GM18498 (cell line): Measurements from ENCODE around the gene MRPL41.
"Not testable (repeated sequence)": the region's sequence is repeated elsewhere in the genome, so short reads cannot be mapped to it uniquely, and the experiment has no call there.

ENCODE experiments used
- ATAC-seq: cut with Tn5 transposase; IDR thresholded peaks from one replicate; pipeline ENCODE4 v1.9.1; 2021; ENCODE audit warnings: mild to moderate bottlenecking, moderate library complexity; ENCODE audit not compliant: unreplicated experiment

The MRPL41 gene

DNA sequence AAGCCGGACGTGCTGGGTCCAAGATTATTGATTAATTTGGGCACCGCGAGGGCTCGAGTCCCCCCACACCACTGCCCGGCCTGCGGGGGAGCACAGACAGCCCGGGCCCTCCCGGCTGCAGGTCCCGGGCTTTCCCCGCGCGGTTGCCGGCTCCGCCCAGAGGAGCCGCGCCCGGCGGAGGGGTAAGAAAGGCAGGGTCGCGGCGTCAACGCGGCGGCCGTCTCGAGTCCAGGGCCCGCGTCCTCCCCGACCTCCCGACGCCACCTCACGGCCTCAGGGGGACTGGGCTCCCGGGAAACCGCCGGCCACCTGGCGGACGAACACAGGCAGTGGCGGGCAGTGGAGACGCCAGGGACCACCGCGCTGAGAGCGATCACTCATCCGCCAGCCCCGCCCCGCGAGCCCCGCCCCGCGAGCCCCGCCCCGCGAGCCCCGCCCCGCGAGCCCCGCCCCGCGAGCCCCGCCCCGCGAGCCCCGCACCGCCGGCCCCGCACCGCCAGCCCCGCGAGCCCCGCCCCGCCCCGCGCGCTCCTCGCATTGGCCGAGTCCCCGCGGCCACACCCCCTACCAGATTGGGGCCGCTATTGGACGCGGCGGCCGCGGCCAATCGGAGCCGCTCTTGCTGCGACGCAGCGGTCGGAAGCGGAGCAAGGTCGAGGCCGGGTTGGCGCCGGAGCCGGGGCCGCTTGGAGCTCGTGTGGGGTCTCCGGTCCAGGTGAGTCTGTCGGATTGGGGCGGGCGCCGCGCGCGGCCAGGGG lies at the start of gene MRPL41:
TSS of gene MRPL41 (plus strand) at position 616 of the 758 bp plus-strand sequence. CDS start 203 bp downstream, outside the sequence.
- ATAC-seq, result peak; percentile 76

DNA sequence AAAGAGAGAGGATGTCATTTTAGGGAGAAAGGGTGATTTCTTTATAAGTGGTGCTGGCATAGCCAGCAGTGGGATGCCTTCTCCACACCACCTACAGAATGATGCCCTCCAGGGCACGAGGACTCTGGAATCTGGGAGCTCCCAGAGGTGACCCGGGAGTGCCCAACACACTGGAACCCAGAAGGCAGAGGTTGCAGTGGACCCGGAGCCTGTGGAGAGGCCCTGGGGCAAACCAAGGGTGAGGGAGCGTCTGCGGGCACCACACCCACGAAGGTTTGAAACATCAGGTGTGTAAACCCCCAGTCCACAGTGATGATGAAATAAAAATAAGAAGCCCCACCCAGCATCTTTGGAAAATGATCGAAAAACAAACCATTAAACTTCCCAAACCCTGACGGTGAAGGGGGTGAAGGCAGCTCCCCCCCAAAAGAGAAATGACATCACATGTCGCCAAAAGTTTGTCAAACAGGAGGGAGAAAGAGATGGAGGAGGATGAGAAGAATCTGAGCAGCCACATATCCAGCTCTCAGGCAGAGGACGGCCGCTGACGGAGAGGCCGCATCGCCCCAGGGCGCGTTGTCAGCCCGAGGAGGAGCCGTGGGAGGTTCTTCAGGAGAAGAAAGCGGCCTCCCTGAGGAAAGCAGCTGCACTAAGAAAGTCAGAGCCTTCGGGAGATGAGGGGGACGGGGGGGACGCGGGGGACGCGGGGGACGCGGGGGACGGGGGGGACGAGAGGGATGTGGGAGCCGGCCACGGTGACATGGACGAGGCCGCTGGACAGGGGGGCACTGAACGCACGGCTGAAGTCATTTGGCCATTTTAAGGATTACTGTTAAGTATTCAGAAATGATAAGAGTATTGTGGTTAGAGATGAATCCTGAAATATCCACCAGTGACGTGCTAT lies 49.4 kb upstream of the MRPL41 start:
- ATAC-seq, result no peak

DNA sequence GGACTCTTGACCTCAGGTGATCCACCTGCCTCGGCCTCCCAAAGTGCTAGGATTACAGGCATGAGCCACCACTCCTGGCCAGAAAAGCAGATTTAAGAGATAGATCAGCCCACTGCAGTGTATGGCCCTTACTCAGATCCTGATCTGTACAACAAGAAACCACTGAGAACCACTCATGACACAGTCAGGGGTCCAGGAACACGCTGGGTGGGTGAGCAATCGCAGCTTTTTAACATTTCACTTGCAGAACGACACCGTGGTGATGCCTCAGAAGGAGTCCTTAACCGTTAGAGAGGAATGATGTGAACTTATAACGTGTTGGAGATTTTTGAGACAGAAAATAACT lies 47.3 kb upstream of the MRPL41 start:
- no peak for ATAC-seq

DNA sequence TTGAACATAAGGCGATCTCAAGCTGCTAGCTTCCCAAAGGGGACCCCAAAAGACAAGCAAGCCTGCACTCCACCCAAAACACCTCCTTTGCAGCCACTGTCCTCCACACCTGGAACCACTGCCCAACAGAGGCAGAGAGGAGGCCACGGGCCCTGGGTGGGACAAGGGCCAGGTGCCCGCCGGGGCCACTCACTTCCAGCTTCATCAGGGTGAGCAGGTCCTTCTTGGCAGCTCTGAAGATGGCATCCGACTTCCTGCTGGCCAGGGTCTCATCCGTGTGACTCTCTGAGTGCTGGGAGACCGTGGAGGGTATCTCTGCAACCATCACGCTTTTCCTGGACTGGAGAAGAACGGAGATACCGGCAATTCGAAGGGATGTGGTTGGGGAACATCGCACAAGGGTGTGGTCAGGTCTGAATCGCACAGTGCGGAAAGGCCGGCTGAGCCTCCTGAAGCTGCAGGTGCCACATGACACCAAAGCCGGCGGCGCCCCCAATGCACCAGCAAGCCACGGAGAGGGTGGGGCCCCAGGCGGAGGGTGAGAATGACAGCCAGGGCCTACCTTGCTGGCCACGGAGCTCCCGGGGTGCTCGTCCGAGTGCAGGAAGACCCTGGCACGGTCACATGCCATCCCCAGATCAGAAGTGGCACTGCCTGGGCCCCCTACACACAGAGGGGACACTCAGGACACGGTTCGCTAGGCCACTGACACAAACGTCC lies 46.1 kb upstream of the MRPL41 start:
- ATAC-seq, result no peak

DNA sequence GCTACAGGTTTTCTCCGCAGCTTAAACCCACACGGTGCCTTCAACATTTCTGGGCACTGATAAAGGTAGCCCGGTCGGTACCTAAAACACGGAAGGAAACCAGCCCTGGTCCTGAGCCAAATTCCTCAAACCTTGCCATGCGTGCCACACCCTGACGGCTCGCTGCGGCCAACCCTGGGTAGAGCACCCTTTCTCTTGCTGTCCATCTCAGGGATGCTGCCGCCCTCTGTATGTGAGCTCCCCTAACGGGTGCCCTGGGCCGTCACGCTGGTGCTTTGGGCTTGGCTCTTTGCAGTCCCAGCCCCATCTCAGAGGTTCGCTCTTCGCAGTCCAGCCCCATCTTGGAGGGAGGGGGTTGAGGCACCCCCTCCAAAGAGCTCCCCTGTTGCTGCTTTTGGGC lies 45.4 kb upstream of the MRPL41 start:
- ATAC-seq, result no peak

DNA sequence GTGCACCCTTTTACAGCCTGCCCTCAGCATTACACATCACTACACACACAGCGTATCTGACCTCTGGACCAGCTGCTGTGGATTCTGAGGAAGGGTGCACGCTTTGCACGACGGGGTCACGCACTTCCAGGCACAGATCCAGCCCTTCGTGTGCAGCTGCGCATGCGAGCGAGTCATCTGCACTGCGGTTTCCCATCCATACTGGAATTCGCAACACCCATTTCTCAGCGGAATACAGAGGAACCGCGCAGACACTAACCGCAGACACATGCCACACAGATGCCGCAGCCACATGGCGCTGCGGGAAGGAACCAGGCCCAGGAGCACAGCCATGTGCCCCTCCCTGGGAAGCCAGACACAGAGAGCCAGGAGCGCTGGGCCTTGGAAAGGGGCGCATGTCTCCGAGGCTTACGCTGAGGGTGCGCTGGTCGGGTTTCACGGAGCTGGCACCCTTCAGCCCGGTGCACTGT lies 44.9 kb upstream of the MRPL41 start:
- ATAC-seq, result no peak

DNA sequence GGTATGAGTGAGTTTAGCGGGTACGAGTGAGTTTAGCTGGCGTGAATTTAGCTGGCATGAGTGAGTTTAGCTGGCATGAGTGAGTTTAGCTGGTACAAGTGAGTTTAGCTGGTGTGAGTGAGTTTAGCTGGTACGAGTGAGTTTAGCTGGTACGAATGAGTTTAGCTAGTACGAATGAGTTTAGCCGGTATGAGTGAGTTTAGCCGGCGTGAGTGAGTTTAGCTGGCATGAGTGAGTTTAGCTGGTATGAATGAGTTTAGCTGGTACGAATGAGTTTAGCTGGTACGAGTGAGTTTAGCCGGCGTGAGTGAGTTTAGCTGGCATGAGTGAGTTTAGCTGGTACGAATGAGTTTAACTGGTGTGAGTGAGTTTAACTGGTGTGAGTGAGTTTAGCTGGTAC lies 42.5 kb upstream of the MRPL41 start:
- no peak for ATAC-seq

DNA sequence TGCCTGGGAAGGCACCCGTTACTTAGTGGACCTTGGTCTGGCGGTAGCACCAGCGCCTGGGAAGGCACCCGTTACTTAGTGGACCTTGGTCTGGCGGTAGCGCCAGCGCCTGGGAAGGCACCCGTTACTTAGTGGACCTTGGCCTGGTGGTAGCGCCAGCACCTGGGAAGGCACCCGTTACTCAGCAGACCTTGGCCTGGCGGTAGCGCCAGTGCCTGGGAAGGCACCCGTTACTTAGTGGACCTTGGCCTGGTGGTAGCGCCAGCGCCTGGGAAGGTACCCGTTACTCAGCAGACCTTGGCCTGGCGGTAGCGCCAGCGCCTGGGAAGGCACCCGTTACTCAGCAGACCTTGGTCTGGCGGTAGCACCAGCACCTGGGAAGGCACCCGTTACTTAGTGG lies 40.6 kb upstream of the MRPL41 start:
- ATAC-seq, result not testable (repeated sequence)

DNA sequence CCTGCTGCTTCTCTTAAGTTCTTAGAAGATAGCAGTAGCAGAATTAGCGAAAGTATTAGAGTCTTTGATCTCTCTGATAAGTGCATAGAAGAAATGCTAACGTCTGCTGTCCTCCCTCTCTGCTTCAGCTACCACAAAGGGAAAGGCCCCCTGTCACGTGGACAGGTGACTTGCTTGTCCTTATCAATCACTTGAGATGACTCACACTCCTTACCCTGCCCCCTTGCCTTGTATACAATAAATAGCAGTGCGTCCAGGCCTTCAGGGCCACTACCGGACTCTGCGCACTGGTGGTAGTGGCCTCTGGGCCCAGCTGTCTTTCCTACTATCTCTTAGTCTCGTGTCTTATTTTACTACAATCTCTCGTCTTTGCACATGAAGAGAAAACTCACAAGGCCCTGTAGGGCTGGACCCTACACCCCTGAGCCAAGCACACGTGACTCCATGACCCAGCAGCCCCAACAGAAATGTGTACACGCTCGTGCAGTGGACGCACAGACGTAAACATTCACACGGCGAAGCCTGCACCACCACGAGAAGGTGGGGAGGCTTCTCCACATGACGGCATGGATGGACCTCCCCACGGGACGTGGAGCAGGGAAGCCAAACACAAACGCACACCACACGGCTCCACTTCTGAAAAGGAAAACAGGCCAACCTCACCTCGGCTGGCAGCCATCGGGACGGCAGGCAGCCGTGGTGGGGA lies 39.8 kb upstream of the MRPL41 start:
- no peak for ATAC-seq

DNA sequence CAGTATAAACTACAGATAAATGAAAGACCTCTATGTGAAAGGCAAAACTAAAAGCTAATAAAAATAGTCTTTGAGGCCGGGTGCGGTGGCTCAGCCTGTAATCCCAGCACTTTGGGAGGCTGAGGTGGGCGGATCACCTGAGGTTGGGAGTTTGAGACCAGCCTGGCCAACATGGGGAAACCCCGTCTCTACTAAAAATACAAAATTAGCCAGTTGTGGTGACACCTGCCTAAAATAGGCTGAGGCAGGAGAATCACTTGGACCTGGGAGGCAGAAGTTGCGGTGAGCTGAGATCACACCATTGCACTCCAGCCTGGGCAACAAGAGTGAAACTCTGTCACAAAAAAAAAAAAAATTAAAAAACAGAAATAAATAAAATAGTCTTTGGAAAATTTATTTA lies 38.5 kb upstream of the MRPL41 start:
- not testable (repeated sequence) for ATAC-seq

DNA sequence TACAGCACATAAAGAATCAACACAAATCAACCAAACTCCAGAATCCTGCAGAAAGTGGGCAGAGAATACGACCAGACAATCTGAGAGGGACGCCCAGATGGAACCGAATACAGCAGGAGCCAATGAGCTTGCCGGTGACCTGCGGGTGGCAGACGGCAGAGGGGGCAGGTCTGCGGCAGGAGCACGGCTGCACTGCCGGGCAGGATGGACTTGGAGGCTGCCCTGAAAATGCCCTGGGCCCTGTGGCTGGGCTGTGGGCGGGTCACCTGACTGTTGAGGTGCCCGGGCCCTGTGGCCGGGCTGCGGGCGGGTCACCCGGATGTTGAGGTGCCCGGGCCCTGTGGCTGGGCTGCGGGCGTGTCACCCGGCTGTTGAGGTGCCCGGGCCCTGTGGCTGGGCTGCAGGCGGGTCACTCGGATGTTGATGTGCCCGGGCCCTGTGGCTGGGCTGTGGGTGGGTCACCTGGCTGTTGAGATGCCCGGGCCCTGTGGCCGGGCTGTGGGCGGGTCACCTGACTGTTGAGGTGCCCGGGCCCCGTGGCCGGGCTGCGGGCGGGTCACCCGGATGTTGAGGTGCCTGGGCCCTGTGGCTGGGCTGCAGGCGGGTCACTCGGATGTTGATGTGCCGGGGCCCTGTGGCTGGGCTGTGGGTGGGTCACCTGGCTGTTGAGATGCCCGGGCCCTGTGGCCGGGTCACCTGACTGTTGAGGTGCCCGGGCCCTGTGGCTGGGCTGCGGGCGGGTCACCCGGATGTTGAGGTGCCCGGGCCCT lies 37.7 kb upstream of the MRPL41 start:
- not testable (repeated sequence) for ATAC-seq

DNA sequence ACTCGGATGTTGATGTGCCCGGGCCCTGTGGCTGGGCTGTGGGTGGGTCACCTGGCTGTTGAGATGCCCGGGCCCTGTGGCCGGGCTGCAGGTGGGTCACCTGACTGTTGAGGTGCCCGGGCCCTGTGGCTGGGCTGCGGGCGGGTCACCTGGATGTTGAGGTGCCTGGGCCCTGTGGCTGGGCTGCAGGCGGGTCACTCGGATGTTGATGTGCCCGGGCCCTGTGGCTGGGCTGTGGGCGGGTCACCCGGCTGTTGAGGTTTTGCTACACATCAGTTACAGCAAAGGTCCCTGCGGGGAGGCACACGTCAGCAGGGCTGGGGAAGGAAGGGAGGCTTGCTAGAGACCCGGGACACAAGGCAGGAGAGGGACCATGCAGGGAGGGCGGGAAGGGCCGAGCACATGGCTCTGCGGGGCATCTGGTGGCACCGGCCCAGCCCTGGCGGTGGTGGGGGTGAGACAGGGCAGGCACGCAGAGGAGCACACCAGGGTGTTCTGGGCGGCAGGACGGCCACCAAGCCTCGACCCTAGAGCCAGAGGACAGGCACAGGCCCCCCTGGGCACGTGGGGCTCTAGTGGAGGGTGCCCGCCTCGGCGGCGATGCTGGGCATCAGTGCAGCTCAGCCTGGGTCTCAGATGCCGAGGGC lies 36.9 kb upstream of the MRPL41 start:
- no peak for ATAC-seq

DNA sequence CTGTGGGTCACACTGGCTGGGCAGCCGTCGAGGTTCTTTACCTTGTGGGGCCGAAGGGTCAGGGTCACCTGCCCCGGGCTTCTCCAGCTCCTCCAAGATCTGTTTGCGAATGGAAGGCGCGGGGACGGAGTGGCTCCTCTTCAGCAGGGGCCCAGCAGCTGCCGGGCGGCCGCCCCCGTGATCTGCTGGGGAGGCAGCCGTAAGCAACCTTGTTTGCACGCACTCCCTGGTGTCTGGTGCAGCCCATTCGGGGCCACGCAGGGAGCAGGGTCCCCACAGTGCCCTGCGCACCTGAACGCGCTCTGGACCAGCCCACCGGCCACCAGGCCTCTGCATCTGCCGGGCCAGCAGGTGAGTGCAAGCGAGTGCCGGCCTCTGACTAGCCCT lies 36.3 kb upstream of the MRPL41 start:
- ATAC-seq, result no peak

DNA sequence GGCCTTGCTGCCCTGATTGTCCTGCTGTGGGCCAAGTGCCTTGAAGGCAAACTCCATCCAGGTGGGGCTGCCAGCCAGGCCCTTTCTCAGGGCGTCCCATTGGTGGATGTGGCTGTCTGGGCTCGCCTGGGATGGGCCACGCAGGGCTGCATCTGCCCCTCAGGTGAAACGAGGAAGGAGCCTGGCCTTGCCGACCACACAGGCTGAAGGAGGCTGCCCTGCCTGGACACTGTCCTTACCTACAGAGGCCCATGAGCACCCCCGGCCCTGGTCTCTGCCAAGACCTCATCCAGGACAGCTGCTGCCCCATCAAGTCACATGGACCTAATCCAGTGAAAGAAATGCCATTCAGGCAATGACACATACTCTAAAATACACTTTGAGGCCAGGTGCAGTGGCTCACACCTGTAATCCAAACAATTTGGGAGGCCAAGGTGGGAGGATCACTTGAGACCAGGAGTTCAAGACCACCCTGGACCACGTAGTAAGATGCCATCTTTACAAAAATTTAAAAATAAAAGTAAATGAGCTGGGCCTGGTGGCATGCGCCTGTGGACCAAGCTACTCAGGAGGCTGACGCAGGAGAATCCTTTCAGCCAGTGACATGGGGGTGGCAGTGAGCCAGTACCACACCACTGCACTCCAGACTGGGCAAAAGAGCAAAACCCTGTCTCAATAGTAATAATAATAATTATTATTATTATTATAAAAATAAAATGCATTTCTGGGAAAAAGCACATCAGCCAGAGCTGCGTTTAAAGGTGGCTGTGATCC lies 35.3 kb upstream of the MRPL41 start:
- ATAC-seq, result no peak

DNA sequence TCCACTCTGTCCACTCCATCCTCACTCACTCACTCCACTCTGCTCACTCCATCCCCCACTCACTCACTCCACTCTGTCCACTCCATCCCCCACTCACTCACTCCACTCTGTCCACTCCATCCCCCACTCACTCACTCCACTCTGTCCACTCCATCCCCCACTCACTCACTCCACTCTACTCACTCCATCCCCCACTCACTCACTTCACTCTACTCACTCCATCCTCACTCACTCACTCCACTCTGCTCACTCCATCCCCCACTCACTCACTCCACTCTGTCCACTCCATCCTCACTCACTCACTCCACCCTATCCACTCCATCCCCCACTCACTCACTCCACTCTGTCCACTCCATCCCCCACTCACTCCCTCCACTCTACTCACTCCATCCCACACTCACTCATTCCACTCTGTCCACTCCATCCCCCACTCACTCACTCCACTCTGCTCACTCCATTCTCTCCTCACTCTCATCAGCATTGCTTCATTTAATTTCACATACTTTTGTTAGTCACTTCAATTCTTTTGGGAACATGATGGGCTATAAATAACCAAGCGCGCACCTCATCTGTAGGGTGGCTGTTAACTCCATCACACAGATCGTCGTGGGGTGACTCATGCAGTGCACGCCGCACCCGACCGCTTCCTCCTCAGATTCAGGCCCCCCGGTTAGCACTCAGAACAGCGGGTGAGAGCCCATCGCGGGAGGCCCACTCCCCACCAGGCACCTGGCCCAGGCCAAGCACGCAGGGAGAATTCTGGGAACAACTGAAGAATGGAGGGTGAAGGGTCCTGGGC lies 32.8 kb upstream of the MRPL41 start:
- not testable (repeated sequence) for ATAC-seq

DNA sequence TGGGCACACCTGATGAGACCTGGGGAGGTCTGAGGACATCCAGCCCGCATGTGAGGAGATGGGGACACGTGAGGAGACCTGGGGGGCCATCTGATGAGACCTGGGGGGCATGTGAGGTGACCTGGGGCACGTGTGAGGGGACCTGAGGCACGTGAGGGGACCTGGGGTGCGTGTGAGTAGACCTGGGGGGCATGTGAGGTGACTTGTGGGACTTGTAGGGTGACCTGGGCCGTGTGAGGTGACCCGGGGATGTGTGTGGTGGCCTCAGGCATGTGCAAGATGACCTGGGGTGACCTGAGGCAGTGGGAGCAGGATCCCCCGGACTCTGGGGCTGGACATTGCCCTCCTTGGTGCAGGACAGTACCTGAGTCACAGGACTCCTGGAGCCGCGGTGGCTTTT lies 32.1 kb upstream of the MRPL41 start:
- ATAC-seq, result no peak

DNA sequence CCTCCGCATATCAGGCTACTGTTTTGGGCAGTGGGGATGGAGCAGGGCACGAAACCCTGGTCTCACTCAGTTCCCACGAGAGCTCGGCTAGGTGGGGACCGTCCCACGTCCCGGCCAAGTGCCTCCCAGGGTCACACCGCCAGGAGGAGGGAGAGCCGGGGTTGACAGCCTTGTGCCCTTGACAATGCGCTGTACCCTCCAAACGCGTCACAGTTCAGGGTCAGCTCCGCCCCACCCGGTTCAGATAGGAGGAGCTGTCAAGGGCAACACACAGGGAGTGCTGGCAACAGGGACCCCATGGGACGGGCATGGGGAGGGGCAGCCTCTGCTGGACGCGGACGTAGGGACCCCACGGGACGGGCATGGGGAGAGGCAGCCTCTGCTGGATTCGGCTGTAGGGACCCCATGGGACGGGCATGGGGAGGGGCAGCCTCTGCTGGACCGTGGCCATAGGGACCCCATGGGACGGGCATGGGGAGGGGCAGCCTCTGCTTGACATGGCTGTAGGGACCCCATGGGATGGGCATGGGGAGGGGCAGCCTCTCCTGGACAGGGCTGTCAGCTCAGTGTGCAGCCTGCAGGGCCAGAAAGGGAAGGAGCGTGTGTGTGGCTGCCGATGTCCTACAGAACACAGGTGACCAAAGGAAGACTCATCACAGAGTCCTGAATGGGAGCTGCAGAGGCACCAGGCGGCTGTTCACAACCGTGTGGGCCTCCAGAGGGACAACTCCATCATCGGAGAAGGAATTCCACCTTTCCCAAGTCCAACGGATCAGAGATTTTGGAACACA lies 30.9 kb upstream of the MRPL41 start:
- no peak for ATAC-seq
